GM13976 (cell line): Measurements from ENCODE around the gene CXADR.

Experiments
- DNase-seq: peaks from one replicate; pipeline ENCODE4 v3.0.0; 2012; ENCODE audit warnings: low spot score
- in situ Hi-C: fragments of 300-500 bp; cut with MboI; formaldehyde crosslinking; loops from one replicate; pipeline ENCODE4 v1.12.0; 2022; ENCODE audit warnings: low sequenced_read_pairs, mixed read lengths, inconsistent platforms; ENCODE audit not compliant: unreplicated experiment
- TF ChIP-seq, protein P1 (sequence below): IDR thresholded peaks from 2 replicates; pipeline ENCODE4 v1.5.1; 2012; ENCODE audit warnings: borderline replicate concordance, mild to moderate bottlenecking; ENCODE audit not compliant: insufficient read depth; ENCODE audit errors: extremely low read depth, missing control alignments, control extremely low read depth

CXADR gene

DNA sequence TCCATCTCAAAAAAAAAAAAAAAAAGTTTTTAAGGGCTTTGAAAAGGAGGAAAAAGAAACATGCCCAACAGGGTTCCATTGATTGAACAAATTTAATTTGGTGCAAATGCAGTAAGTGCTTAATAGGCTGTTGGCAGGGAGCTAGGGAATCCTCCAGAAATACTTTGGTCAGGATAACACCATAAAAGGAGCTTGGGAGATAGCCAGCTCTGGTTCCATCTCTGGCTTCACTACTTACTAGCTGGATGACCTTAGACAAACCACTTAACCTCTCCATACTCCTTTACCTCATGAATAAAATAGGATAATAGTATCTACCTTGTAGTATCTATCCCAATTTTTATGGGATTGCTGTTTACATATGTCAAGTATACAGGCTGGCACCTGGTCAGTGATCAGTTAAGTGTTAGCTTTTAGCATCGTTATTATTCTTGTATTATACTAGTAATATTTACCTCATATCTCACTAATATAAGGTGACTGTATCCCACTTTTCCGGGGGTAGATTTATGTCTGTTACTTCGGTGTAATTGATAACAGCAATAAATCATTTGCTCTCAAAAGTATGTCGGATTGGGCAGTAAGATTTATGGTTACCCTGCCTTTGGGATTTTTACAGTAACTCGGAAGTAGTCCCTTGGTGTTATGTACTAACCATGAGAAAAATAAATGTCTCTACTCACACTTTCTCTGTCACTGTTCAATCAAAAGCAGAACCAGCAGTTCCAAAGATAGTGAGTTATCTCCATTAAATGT, 63.4 kb downstream of the CXADR start:
- in situ Hi-C loops, result no loop called here
- TF ChIP-seq, protein P1, sequence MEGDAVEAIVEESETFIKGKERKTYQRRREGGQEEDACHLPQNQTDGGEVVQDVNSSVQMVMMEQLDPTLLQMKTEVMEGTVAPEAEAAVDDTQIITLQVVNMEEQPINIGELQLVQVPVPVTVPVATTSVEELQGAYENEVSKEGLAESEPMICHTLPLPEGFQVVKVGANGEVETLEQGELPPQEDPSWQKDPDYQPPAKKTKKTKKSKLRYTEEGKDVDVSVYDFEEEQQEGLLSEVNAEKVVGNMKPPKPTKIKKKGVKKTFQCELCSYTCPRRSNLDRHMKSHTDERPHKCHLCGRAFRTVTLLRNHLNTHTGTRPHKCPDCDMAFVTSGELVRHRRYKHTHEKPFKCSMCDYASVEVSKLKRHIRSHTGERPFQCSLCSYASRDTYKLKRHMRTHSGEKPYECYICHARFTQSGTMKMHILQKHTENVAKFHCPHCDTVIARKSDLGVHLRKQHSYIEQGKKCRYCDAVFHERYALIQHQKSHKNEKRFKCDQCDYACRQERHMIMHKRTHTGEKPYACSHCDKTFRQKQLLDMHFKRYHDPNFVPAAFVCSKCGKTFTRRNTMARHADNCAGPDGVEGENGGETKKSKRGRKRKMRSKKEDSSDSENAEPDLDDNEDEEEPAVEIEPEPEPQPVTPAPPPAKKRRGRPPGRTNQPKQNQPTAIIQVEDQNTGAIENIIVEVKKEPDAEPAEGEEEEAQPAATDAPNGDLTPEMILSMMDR, result no peak
- no peak for DNase-seq

DNA sequence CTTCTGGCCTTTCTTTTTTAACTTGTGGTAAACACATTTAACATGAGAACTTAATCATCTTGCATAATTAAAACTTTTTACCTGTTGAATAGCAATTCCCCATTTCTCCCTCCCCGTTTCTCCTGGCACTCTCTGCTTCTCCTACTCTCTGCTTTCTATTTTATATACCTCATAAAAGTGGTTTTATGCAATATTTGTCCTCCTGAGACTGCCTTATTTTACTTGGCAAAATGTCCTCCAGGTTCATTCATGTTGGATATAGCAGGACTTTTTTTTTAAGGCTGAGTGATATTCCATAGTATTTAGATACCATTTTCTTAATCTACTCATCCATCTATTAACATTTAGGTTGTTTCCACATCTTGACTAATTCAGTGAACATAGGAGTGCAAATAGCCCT, 64.9 kb downstream of the CXADR start:
- TF ChIP-seq, protein P1, result no peak
- in situ Hi-C loops, result no loop called here

DNA sequence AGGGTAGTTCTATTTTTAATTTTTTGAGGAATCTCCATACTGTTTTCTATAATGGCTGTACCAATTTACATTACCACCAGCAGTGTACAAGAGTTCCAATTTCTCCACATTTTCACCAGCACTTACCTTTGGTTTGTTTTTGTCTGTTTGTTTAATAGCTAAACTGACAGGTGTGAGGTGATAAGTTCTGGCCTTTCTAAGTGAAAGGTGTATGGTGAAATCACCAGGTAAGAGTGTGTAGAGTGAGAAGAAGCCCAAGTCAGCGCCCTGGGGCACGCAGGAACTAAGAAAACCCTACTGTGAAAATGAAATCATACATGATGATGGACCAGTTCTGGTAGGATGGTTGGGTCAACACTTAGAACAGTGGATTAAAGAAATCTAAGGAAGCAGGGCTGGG, 65.3 kb downstream of the CXADR start:
- in situ Hi-C loops, result no loop called here
- TF ChIP-seq, protein P1, result no peak
- DNase-seq, result no peak

More for the DNA sequence above, 64.9 kb downstream of the CXADR start:
- DNase-seq, result no peak

DNA sequence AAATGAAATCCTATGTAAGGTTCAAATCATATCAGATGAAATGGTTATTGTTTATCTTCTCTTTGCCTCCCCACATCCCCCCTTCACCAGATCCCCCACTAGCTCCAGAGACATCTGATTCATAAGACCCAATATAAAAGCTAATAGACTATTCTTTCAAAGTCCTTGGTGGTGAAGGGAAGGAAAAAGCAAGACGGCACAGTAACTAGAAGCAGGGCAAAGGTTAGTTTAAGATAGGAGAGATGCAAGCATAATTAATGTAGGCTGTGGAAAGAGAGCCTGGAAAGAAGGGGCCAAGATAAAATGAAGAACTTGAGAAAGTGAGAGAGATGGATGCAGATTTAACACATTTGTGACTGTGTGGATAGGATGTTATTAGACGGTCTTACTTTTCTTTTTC, 66.0 kb downstream of the CXADR start:
- in situ Hi-C loops, result no loop called here
- TF ChIP-seq, protein P1, result no peak
- no peak for DNase-seq

DNA sequence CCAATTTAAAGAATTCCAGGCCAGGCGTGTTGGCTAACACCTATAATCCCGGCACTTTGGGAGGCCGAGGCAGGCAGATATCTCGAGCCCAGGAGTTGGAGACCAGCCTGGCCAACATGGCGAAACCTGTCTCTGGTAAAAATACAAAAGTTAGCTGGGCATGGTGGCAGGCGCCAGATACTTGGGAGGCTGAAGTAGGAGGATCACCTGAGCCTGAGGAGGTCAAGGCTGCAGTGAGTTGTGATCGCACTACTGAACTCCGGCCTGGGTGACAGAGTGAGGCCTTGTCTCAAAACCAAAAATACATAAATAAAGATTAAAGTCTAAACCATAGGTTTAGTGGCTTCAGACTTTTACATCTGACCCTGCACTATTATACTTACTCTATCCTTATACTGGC, 67.5 kb downstream of the CXADR start:
- TF ChIP-seq, protein P1, result no peak
- in situ Hi-C loops, result no loop called here
- DNase-seq, result no peak

DNA sequence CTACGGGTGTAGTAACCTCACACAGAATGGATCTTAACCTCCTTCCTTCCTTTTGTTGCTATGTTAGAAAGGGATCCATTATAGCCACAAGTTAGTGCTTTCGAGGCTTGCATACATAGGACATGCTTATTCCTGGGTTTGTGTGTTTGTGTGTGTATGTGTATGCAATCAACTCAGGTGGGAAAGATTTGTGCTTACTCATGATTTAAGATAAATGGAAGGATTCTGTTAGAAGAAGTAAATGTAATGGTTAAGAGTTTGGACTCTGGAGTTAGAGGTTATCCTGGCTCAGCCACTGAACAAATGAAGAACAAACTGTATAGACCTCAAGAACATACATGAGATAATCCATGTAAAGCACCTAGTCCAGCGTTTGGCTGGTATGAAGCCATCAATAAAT, 71.1 kb downstream of the CXADR start:
- TF ChIP-seq, protein P1, result no peak
- DNase-seq, result no peak

More for the DNA sequence above, 71.1 kb downstream of the CXADR start:
- in situ Hi-C loops, result no loop called here
